ENCODE measurements around the gene TMEM238.
"Not testable (repeated sequence)": the region's sequence is repeated elsewhere in the genome, so short reads cannot be mapped to it uniquely, and the experiment has no call there.

Gene TMEM238, protein sequence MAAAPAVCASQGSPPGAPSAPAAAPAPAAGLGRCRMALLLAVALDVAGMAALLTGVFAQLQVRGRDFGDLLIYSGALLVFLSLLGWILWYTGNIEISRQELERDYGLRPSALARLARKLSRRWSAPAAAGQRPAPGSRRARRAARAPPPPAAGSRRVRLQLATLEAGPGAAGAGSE

GRCh38 chr19:55384131-55384919 lies at the start of gene TMEM238:
Gene TMEM238 (minus strand): TSS chr19:55384292. CDS start chr19:55384259, 33 bp downstream.
- H3K9me3 ChIP-seq (ENCODE audit: low read depth, low read length), result no peaks in the 10 kb centered on the region
- no peak for DNase-seq (ENCODE audit: low read depth, low spot score)
- TF ChIP-seq FOXP2 (optimal IDR thresholded peaks at IDR 0.05; ENCODE audit: control extremely low read depth, extremely low read length, insufficient read depth), result no peak
- no peak for TF ChIP-seq EZH2 (IDR thresholded peaks at IDR 0.05)
- TF ChIP-seq POLR2AphosphoS5 (IDR thresholded peaks at IDR 0.05; ENCODE audit: borderline replicate concordance, low read depth, low read length), result no peak

DNA sequence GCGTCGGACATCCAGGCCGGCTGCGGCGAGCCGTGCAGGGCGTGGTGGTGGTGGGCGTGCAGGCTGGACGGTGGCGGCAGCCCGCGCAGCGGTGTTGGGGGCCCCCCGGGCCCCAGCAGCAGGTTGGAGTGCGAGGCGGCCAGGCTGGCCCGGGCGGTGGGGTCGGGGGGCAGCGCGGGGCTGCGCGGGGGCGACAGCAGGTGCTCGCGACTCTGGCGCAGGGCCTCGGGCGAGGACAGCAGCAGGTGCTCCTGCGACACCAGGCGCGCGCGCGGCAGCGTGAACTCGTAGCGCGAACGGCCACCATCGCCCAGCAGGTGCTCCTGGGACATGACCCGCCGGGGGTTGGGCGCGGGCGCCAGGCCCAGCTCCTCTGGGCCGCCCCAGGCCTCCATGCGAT lies 49.2 kb upstream of the TMEM238 start:
- no peak for DNase-seq (ENCODE audit: low read depth, low spot score)
- TF ChIP-seq FOXP2 (optimal IDR thresholded peaks at IDR 0.05; ENCODE audit: control extremely low read depth, extremely low read length, insufficient read depth), result no peak
- TF ChIP-seq POLR2AphosphoS5 (IDR thresholded peaks at IDR 0.05; ENCODE audit: borderline replicate concordance, low read depth, low read length), result no peak
- TF ChIP-seq EZH2 (IDR thresholded peaks at IDR 0.05), result no peak
- H3K4me3 ChIP-seq, result no peak overlapping the region
- H3K9ac ChIP-seq (ENCODE audit: insufficient read length), result no peak overlapping the region
- H3K27ac ChIP-seq, result no peak overlapping the region
- no peaks in the 10 kb centered on the region for H3K9me3 ChIP-seq (ENCODE audit: low read depth, low read length)
- no peaks in the 10 kb centered on the region for H3K36me3 ChIP-seq (ENCODE audit: insufficient read depth, low read length)

More at GRCh38 chr19:55384131-55384919, at the start of gene TMEM238:
- H3K36me3 ChIP-seq (ENCODE audit: insufficient read depth, low read length), result peaks cover 30% of the 10 kb centered on the region
- H3K4me3 ChIP-seq, result peak within 1 kb of the TSS; percentile 91
- H3K27ac ChIP-seq, result peak within 1 kb of the TSS; percentile 94
- peak within 1 kb of the TSS; percentile 91 for H3K9ac ChIP-seq (ENCODE audit: insufficient read length)

- H3K4me3 ChIP-seq, result no peak overlapping the region
- no peak for TF ChIP-seq EZH2 (IDR thresholded peaks at IDR 0.05)
- TF ChIP-seq FOXP2 (optimal IDR thresholded peaks at IDR 0.05; ENCODE audit: control extremely low read depth, extremely low read length, insufficient read depth), result no peak
- TF ChIP-seq POLR2AphosphoS5 (IDR thresholded peaks at IDR 0.05; ENCODE audit: borderline replicate concordance, low read depth, low read length), result no peak
- DNase-seq (ENCODE audit: low read depth, low spot score), result no peak
- no peak overlapping the region for H3K27ac ChIP-seq
- no peak overlapping the region for H3K9ac ChIP-seq (ENCODE audit: insufficient read length)
- no peaks in the 10 kb centered on the region for H3K36me3 ChIP-seq (ENCODE audit: insufficient read depth, low read length)
- no peaks in the 10 kb centered on the region for H3K9me3 ChIP-seq (ENCODE audit: low read depth, low read length)
Observed at GRCh38 chr19:55432241-55432959, 48.3 kb upstream of the TMEM238 start.

DNA sequence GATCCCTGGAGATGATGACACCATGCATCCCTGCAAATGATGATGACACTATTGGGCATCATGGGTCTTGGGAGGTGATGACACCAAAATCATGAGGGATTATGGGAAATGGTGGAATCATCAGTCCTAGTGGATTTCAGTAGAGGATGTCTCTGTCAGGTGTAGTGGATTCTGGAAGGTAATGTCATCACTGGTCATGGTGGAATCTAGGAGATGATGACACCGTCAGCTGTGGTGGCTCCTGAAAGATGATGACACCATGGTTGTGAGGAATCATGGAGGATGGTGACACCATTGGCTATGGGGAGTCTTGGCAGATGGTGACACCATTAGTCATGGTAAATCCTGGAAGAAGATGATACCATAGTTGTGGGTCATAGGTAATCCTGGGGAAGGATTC lies 47.1 kb upstream of the TMEM238 start:
- Histone ChIP-seq H3K27ac (no peak overlapping the region), H3K9me3 (ENCODE audit: low read depth, low read length) (no peaks in the 10 kb centered on the region), H3K36me3 (ENCODE audit: insufficient read depth, low read length) (no peaks in the 10 kb centered on the region), H3K4me3 (no peak overlapping the region), H3K9ac (ENCODE audit: insufficient read length) (no peak overlapping the region)
- TF ChIP-seq EZH2 (IDR thresholded peaks at IDR 0.05), result no peak
- no peak for TF ChIP-seq FOXP2 (optimal IDR thresholded peaks at IDR 0.05; ENCODE audit: control extremely low read depth, extremely low read length, insufficient read depth)
- no peak for TF ChIP-seq POLR2AphosphoS5 (IDR thresholded peaks at IDR 0.05; ENCODE audit: borderline replicate concordance, low read depth, low read length)
- no peak for DNase-seq (ENCODE audit: low read depth, low spot score)

- Histone ChIP-seq H3K27ac (no peak overlapping the region), H3K9ac (ENCODE audit: insufficient read length) (no peak overlapping the region), H3K36me3 (ENCODE audit: insufficient read depth, low read length) (no peaks in the 10 kb centered on the region), H3K9me3 (ENCODE audit: low read depth, low read length) (no peaks in the 10 kb centered on the region), H3K4me3 (no peak overlapping the region)
- TF ChIP-seq EZH2 (IDR thresholded peaks at IDR 0.05) (no peak), POLR2AphosphoS5 (IDR thresholded peaks at IDR 0.05; ENCODE audit: borderline replicate concordance, low read depth, low read length) (no peak), FOXP2 (optimal IDR thresholded peaks at IDR 0.05; ENCODE audit: control extremely low read depth, extremely low read length, insufficient read depth) (no peak)
- no peak for DNase-seq (ENCODE audit: low read depth, low spot score)
Observed at GRCh38 chr19:55426042-55426441, 42.0 kb upstream of the TMEM238 start.

DNA sequence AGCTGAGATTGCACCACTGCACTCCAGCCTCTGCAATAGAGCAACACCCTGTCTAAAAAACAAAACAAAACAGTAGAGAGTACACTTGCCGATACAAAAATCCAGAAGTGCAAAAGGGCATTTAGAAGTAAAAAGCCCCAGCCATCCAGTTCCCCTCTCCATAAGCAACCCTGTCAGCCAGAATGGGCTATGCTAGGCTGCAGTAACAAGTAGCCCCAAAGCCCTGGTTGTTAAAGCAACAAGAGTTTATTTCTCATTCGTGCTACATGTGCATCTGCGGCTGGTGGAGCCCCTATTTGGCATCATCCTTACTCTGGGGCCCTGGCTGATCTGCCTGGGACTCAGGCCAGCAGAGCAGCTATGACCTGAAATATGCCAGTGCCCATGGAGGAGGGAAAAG lies 40.4 kb upstream of the TMEM238 start:
- no peak for TF ChIP-seq EZH2 (IDR thresholded peaks at IDR 0.05)
- TF ChIP-seq POLR2AphosphoS5 (IDR thresholded peaks at IDR 0.05; ENCODE audit: borderline replicate concordance, low read depth, low read length), result no peak
- no peak for TF ChIP-seq FOXP2 (optimal IDR thresholded peaks at IDR 0.05; ENCODE audit: control extremely low read depth, extremely low read length, insufficient read depth)
- Histone ChIP-seq H3K4me3 (no peak overlapping the region), H3K27ac (no peak overlapping the region), H3K9me3 (ENCODE audit: low read depth, low read length) (no peaks in the 10 kb centered on the region), H3K36me3 (ENCODE audit: insufficient read depth, low read length) (no peaks in the 10 kb centered on the region), H3K9ac (ENCODE audit: insufficient read length) (no peak overlapping the region)
- DNase-seq (ENCODE audit: low read depth, low spot score), result no peak

GRCh38 chr19:55423225-55424005 lies 39.3 kb upstream of the TMEM238 start:
- H3K27ac ChIP-seq, result no peak overlapping the region
- H3K36me3 ChIP-seq (ENCODE audit: insufficient read depth, low read length), result no peaks in the 10 kb centered on the region
- H3K4me3 ChIP-seq, result no peak overlapping the region
- DNase-seq (ENCODE audit: low read depth, low spot score), result no peak
- H3K9ac ChIP-seq (ENCODE audit: insufficient read length), result no peak overlapping the region
- H3K9me3 ChIP-seq (ENCODE audit: low read depth, low read length), result no peaks in the 10 kb centered on the region
- TF ChIP-seq FOXP2 (optimal IDR thresholded peaks at IDR 0.05; ENCODE audit: control extremely low read depth, extremely low read length, insufficient read depth) (no peak), POLR2AphosphoS5 (IDR thresholded peaks at IDR 0.05; ENCODE audit: borderline replicate concordance, low read depth, low read length) (no peak), EZH2 (IDR thresholded peaks at IDR 0.05) (no peak)

DNA sequence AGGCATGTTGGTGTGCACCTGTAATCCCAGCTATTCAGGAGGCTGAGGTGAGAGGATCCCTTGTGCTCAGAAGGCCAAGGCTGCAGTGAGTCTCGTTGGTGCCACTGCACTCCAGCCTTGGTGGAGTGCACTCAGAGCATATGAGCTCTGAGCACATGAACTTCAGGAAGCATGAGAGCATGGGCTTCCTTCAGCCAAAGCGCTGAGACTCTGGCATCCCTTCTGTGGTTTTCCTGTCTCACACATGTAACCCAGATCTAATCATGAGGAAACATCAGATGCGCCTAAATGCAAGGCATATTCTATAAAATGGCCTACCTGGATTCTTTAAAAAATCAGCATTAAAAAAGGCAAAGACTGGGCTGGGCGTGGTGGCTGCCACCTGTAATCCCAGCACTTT lies 37.2 kb upstream of the TMEM238 start:
- not testable (repeated sequence) for H3K9me3 ChIP-seq (ENCODE audit: low read depth, low read length); DNase-seq (ENCODE audit: low read depth, low spot score); H3K36me3 ChIP-seq (ENCODE audit: insufficient read depth, low read length); H3K27ac ChIP-seq; H3K9ac ChIP-seq (ENCODE audit: insufficient read length); H3K4me3 ChIP-seq
